ENCODE data around the gene SORCS2.

DNA sequence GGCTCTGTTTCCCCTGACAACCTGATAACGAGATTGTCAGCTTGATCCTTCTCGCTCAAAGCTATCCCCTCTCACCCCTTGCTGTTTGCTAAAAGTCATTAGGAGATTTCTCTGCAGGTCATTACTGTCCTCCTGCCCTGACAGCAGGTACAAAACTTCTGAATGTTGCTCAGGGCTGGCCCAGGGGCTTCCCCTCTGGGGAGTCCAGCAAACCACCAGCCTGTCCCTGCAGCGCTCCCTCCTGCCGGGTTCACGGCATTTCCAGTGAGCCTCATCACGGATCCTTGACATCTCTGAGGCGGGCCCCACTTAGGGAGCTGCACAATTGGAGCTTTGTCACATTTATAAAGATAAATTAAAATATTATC lies 5.2 kb upstream of the SORCS2 start:
- TF ChIP-seq, protein P1, sequence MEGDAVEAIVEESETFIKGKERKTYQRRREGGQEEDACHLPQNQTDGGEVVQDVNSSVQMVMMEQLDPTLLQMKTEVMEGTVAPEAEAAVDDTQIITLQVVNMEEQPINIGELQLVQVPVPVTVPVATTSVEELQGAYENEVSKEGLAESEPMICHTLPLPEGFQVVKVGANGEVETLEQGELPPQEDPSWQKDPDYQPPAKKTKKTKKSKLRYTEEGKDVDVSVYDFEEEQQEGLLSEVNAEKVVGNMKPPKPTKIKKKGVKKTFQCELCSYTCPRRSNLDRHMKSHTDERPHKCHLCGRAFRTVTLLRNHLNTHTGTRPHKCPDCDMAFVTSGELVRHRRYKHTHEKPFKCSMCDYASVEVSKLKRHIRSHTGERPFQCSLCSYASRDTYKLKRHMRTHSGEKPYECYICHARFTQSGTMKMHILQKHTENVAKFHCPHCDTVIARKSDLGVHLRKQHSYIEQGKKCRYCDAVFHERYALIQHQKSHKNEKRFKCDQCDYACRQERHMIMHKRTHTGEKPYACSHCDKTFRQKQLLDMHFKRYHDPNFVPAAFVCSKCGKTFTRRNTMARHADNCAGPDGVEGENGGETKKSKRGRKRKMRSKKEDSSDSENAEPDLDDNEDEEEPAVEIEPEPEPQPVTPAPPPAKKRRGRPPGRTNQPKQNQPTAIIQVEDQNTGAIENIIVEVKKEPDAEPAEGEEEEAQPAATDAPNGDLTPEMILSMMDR (IDR thresholded peaks at IDR 0.05; ENCODE audit: low read length): no peak
- TF ChIP-seq EZH2 (IDR thresholded peaks at IDR 0.05; ENCODE audit: borderline replicate concordance, low read length): no peak

Data from OCI-LY1 (cell line).